ENCODE measurements around the gene ADGRL2. TPM values are rescaled to one million over a fixed set of nuclear protein-coding genes. Genes with fewer than 3 reads are reported as not detected.

Gene ADGRL2
- total RNA-seq, 4 donors from 2014 or later, result 50.7 to 72.4 (median 54.2) TPM

DNA sequence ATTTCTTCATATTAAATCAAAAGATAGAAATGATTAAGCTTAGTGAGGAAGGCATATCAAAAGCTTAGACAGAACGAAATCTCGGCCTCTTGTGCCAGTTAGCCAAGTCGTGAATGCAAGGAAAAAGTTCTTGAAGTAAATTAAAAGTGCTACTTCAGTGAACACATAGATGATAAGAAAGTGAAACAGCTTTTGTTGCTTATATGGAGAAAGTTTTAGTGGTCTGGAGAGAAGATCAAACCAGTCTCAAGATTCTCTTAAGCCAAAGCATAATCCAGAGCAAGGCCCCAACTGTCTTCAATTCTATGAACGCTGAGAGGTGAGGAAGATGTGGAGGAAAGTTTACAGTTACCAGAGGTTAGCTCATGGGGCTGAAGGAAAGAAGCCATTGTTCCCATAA lies 88.4 kb downstream of the ADGRL2 start:
- TF ChIP-seq CTCF (IDR thresholded peaks at IDR 0.05), result no peak
- ATAC-seq (ENCODE audit: low FRiP score) (no peak), DNase-seq (ENCODE audit: low spot score) (no peak)

DNA sequence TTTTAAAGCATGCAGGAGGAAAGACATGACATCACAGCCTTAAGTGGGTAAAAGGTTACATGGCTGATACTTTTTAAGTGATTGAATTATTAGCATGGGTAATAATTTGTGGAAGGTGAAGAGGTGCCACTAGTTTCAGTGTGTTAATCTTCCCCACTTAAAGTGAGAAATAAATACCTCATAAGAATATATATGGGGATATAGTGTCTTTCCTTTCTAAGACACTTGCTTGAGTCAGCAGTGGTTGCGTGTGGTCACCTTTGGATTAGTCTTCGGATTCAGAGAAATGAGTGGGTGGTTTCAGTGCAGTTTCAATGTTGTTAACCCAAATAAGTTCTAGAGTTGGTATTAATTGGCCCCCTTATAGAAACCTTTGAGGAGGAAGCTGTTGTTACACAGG lies 94.1 kb downstream of the ADGRL2 start:
- TF ChIP-seq CTCF (IDR thresholded peaks at IDR 0.05), result no peak
- ATAC-seq (ENCODE audit: low FRiP score) (no peak), DNase-seq (ENCODE audit: low spot score) (no peak)

DNA sequence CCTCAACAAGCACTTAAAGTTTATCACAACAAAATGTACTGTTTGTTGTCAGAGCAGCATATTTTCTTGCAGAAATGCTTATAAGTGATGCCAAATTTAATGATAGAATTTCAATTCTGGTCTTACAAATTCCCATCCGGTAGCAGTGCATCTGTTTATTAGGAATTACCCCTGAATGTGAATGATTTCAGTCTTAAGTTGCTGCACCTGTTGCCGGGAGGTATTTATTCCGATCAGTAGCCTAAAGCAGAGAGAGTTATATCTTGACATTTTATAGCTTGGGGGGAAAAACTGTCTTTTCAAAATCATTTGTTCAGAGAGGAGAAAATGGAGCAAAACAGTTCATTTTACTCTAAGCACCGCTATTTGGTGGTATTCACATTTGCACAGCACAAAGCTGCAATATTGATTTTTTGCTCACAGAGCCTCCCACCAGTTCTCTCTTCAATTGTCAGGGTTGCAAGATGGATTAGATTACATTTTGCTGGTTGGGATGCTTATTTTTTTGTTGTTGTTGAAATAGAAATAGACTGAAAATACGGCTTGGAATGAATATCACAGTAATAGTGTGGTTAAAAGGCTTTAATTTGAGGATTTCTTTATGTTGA lies 98.6 kb downstream of the ADGRL2 start:
- ATAC-seq (ENCODE audit: low FRiP score), result no peak
- no peak for TF ChIP-seq CTCF (IDR thresholded peaks at IDR 0.05)

GRCh38 chr1:81907575-81907974 lies 106.8 kb downstream of the ADGRL2 start:
- DNase-seq (ENCODE audit: low spot score) (no peak), ATAC-seq (ENCODE audit: low FRiP score) (no peak)
- no peak for TF ChIP-seq CTCF (IDR thresholded peaks at IDR 0.05)

More for the DNA sequence above, 98.6 kb downstream of the ADGRL2 start:
- no peak for DNase-seq (ENCODE audit: low spot score)

- DNase-seq (ENCODE audit: low spot score) (no peak), ATAC-seq (ENCODE audit: low FRiP score) (no peak)
- TF ChIP-seq CTCF (IDR thresholded peaks at IDR 0.05), result no peak
Observed at GRCh38 chr1:81912383-81912782, 111.6 kb downstream of the ADGRL2 start.

DNA sequence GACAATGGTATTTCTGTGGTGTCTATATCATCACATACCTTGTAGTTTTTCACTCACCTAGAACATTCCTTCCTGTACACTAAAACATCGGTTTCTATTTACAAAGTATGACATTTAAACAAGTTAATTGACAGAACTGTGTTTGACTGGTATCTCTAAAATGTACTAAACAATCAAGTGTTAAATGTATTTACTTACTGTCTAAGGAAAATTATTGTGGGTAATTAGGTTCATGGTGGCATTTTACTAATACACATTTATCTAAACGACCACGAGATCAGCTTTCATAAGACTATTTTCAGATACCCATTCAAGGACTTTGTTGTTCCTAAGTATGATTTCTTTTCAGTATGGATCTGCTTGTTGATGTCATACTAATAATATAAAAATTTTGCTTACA lies 115.2 kb downstream of the ADGRL2 start:
- TF ChIP-seq CTCF (IDR thresholded peaks at IDR 0.05), result no peak

GRCh38 chr1:81920245-81920740 lies 119.6 kb downstream of the ADGRL2 start:
- DNase-seq (ENCODE audit: low spot score) (no peak), ATAC-seq (ENCODE audit: low FRiP score) (no peak)
- TF ChIP-seq CTCF (IDR thresholded peaks at IDR 0.05), result no peak

More for the DNA sequence above, 115.2 kb downstream of the ADGRL2 start:
- ATAC-seq (ENCODE audit: low FRiP score), result no peak
- no peak for DNase-seq (ENCODE audit: low spot score)

Data from omental fat pad (tissue), 4 donors.